GM23338 (cell line): ENCODE results near the gene RNASEH2A. TPM values are rescaled to one million over a fixed set of nuclear protein-coding genes. Genes with fewer than 3 reads are reported as not detected.

Experiments
- ATAC-seq: fragments of 200-7000 bp; cut with Tn5 transposase; 3 replicates; pipeline ENCODE4 v1.9.1; 2020
- DNase-seq: peaks from one replicate; pipeline ENCODE4 v3.0.0-alpha.2; 2015; ENCODE audit warnings: low spot score
- H2AFZ ChIP-seq: fragments of 200-600 bp; sonication (generic); 2 replicates; pipeline ENCODE4 v1.8.0; 2016; ENCODE audit warnings: antibody characterized with exemption, mild to moderate bottlenecking, moderate library complexity
- H3F3A ChIP-seq: fragments of 200-600 bp; sonication (generic); replicated peaks from 2 replicates; pipeline ENCODE4 v1.8.0; 2017; ENCODE audit warnings: antibody characterized with exemption, mixed run types, low read depth
- H3K27ac ChIP-seq: fragments of 200-600 bp; sonication (generic); 2 replicates; pipeline ENCODE4 v1.6.1; 2016; ENCODE audit warnings: low read depth
- H3K27me3 ChIP-seq: fragments of 200-600 bp; sonication (generic); 2 replicates; pipeline ENCODE4 v1.8.0; 2016; ENCODE audit warnings: mild to moderate bottlenecking, mixed run types, moderate library complexity; ENCODE audit not compliant: insufficient read depth
- H3K36me3 ChIP-seq: fragments of 200-600 bp; sonication (generic); 2 replicates; pipeline ENCODE4 v1.8.0; 2016; ENCODE audit warnings: mild to moderate bottlenecking; ENCODE audit not compliant: insufficient read depth
- H3K4me1 ChIP-seq: fragments of 200-600 bp; sonication (generic); 2 replicates; pipeline ENCODE4 v1.8.0; 2016; ENCODE audit warnings: mild to moderate bottlenecking, moderate library complexity; ENCODE audit not compliant: insufficient read depth
- H3K4me2 ChIP-seq: fragments of 200-600 bp; sonication (generic); 2 replicates; pipeline ENCODE4 v1.7.1; 2017; ENCODE audit warnings: mixed run types
- H3K4me3 ChIP-seq: fragments of 200-600 bp; sonication (generic); 2 replicates; pipeline ENCODE4 v1.6.1; 2016; ENCODE audit warnings: mixed run types
- H3K79me2 ChIP-seq: fragments of 200-600 bp; sonication (generic); replicated peaks from 2 replicates; pipeline ENCODE4 v1.8.0; 2017; ENCODE audit warnings: mild to moderate bottlenecking; ENCODE audit not compliant: insufficient read depth
- H3K9me2 ChIP-seq: fragments of 200-600 bp; sonication (generic); 2 replicates; pipeline ENCODE4 v1.8.0; 2017; ENCODE audit not compliant: insufficient read depth
- H4K20me1 ChIP-seq: fragments of 200-600 bp; sonication (generic); replicated peaks from 2 replicates; pipeline ENCODE4 v1.8.0; 2017; ENCODE audit warnings: mild to moderate bottlenecking; ENCODE audit not compliant: insufficient read depth
- H3K27ac Mint-ChIP-seq: 2 replicates; pipeline ENCODE4 v1.8.0; 2020; ENCODE audit warnings: inconsistent platforms, mild to moderate bottlenecking, moderate library complexity, mixed read lengths
- H3K27me3 Mint-ChIP-seq: 3 replicates; pipeline ENCODE4 v1.8.0; 2022; ENCODE audit warnings: low read depth, mild to moderate bottlenecking, moderate library complexity, mixed read lengths, inconsistent platforms; ENCODE audit not compliant: insufficient read depth, poor library complexity
- H3K36me3 Mint-ChIP-seq: 3 replicates; pipeline ENCODE4 v1.8.0; 2021; ENCODE audit warnings: low read depth, mild to moderate bottlenecking, inconsistent platforms, moderate library complexity, mixed read lengths
- H3K4me1 Mint-ChIP-seq: 3 replicates; pipeline ENCODE4 v1.8.0; 2020; ENCODE audit warnings: mild to moderate bottlenecking, inconsistent platforms, mixed read lengths
- H3K4me3 Mint-ChIP-seq: 3 replicates; pipeline ENCODE4 v1.8.0; 2021; ENCODE audit warnings: moderate library complexity, mild to moderate bottlenecking, inconsistent platforms, mixed read lengths
- H3K9me3 Mint-ChIP-seq: 3 replicates; pipeline ENCODE4 v1.8.0; 2020; ENCODE audit warnings: moderate library complexity, mild to moderate bottlenecking, inconsistent platforms, mixed read lengths
- CREB1 ChIP-seq: fragments of 250-450 bp; sonication (Bioruptor Pico); IDR thresholded peaks from 2 replicates; pipeline ENCODE4 v1.5.0; 2020; ENCODE audit warnings: low read depth, mild to moderate bottlenecking, moderate library complexity
- CTCF ChIP-seq, 2 experiments: fragments of 200-600 bp in 1 of 2; sonication (generic) in 1 of 2; conservative IDR thresholded peaks; 2 replicates each; pipeline versions ENCODE4 v1.5.1 to v1.6.1; 2016 to 2017; ENCODE audit warnings: antibody characterized with exemption in 2 of 2, low read depth in 2 of 2, mild to moderate bottlenecking in 2 of 2, moderate library complexity in 1 of 2
- EZH2phosphoT487 ChIP-seq: fragments of 200-600 bp; sonication (generic); IDR thresholded peaks from one replicate; pipeline ENCODE4 v1.8.1; 2018; ENCODE audit warnings: antibody characterized with exemption; ENCODE audit not compliant: unreplicated experiment
- POLR2AphosphoS5 ChIP-seq: IDR thresholded peaks from 2 replicates; pipeline ENCODE4 v1.6.1; 2016; ENCODE audit warnings: antibody characterized with exemption, low read depth
- ZNF114 ChIP-seq: fragments of 250-450 bp; sonication (Bioruptor Pico); IDR thresholded peaks from 2 replicates; pipeline ENCODE4 v1.5.0; 2020; ENCODE audit warnings: mild to moderate bottlenecking, moderate library complexity
- ZNF462 ChIP-seq: fragments of 250-450 bp; sonication (Bioruptor Pico); IDR thresholded peaks from 2 replicates; pipeline ENCODE4 v1.5.0; 2020; ENCODE audit warnings: mild to moderate bottlenecking, moderate library complexity
- polyA plus RNA-seq: library from polyadenylated mRNA; unstranded; fragments of >200 nt; fragmentation: Nextera tagmentation; extraction: Ambion mirVana; gene quantifications from 2 replicates; pipeline ENCODE4 v1.2.1, GENCODE V29; 2016
- total RNA-seq: library from RNA; depleted of rRNA; stranded (reverse); fragments of >200 nt; shearing (Covaris generic); gene quantifications from 2 replicates; pipeline ENCODE4 v1.2.3, GENCODE V29; 2014

RNASEH2A gene
- total and polyA plus RNA-seq, 2 experiments from 2014 or later: 39.4 to 68.2 TPM

- peaks cover 51% of the 10 kb centered on the region for H3K36me3 Mint-ChIP-seq
- Histone ChIP-seq H3K4me2 (peak overlapping the region; percentile 76), H3K79me2 (peaks cover 9% of the 10 kb centered on the region; the same call in 1 of the 2 replicates), H3K9me2 (no peaks in the 10 kb centered on the region), H3K27me3 (no peaks in the 10 kb centered on the region), H4K20me1 (no peaks in the 10 kb centered on the region; the same call in 1 of the 2 replicates), H3F3A (peaks cover 32% of the 10 kb centered on the region), H3K4me3 (peak overlapping the region; percentile 43; the same call in 1 of the 2 replicates), H3K4me1 (peaks cover 9% of the 10 kb centered on the region; the same call in 1 of the 2 replicates), H3K36me3 (0 out of 2 replicates have a peak, but pooled peaks cover 10% of the 10 kb centered on the region), H3K27ac (peak overlapping the region; percentile 75; the same call in 1 of the 2 replicates), H2AFZ (no peak overlapping the region)
- peaks cover 26% of the 10 kb centered on the region for H3K4me1 Mint-ChIP-seq
- ATAC-seq (peak; percentile 72), DNase-seq (peak; percentile 94)
- H3K4me3 Mint-ChIP-seq: peak overlapping the region; percentile 42; the same call in 2 of the 3 replicates
- TF ChIP-seq CREB1: peak; percentile 55
- TF ChIP-seq ZNF462: no peak
- peak; percentile 39; the same call in 1 of the 2 replicates for TF ChIP-seq POLR2AphosphoS5
- peak in 1 of 2 experiments; percentile 44; a peak in 2 of 4 replicates for TF ChIP-seq CTCF (conservative IDR thresholded peaks at IDR 0.05; ENCODE audit: low read depth in 2 of 2)
- TF ChIP-seq ZNF114 (CRISPR knock-in tag): no peak
- no peak for TF ChIP-seq EZH2phosphoT487
- H3K9me3 Mint-ChIP-seq: peaks cover 3% of the 10 kb centered on the region; the same call in 2 of the 3 replicates
- H3K27me3 Mint-ChIP-seq: peaks cover 28% of the 10 kb centered on the region
- H3K27ac Mint-ChIP-seq: no peak overlapping the region
Measured at GRCh38 chr19:12769689-12770088, 36.7 kb upstream of the RNASEH2A start.
